ENCODE measurements around the gene DAZAP1. TPM values are rescaled to one million over a fixed set of nuclear protein-coding genes. Genes with fewer than 3 reads are reported as not detected.

DAZAP1 gene
- total RNA-seq, 1 donor from 2014 or later = 107 TPM

- Histone ChIP-seq H3K4me3 (no peak overlapping the region), H3K27me3 (no peaks in the 10 kb centered on the region), H3K79me2 (ENCODE audit: low read depth) (peaks cover 2% of the 10 kb centered on the region), H4K20me1 (ENCODE audit: low read depth) (peaks cover 55% of the 10 kb centered on the region), H3K27ac (no peak overlapping the region), H3K4me1 (no peaks in the 10 kb centered on the region), H3K9ac (no peak overlapping the region), H3K4me2 (no peak overlapping the region), H3K9me3 (ENCODE audit: low read depth) (no peaks in the 10 kb centered on the region), H3K36me3 (no peaks in the 10 kb centered on the region), H3F3A (ENCODE audit: low read depth) (peaks cover 33% of the 10 kb centered on the region), H2AFZ (replicated peaks) (no peak overlapping the region)
- Mint-ChIP-seq H3K27me3 (ENCODE audit: insufficient read depth, low read depth) (peaks cover 5% of the 10 kb centered on the region), H3K4me1 (peaks cover 8% of the 10 kb centered on the region), H3K4me3 (no peak overlapping the region), H3K36me3 (peaks cover 10% of the 10 kb centered on the region), H3K27ac (no peak overlapping the region), H3K9me3 (no peaks in the 10 kb centered on the region)
- no peak for DNase-seq (ENCODE audit: low spot score)
- no peak for TF ChIP-seq EZH2phosphoT487 (IDR thresholded peaks at IDR 0.05)
- no peak for TF ChIP-seq EZH2 (IDR thresholded peaks at IDR 0.05)
- TF ChIP-seq CTCF (IDR thresholded peaks at IDR 0.05) = no peak
Measured at GRCh38 chr19:1433119-1434039, 26.0 kb downstream of the DAZAP1 start.

GRCh38 chr19:1434040-1434366 lies 26.6 kb downstream of the DAZAP1 start:
- H3K27ac Mint-ChIP-seq = no peak overlapping the region
- H3K27me3 Mint-ChIP-seq (ENCODE audit: insufficient read depth, low read depth) = peaks cover 2% of the 10 kb centered on the region
- Histone ChIP-seq H3K27ac (no peak overlapping the region), H3K27me3 (no peaks in the 10 kb centered on the region), H3K36me3 (no peaks in the 10 kb centered on the region), H3K79me2 (ENCODE audit: low read depth) (peaks cover 8% of the 10 kb centered on the region), H3K4me1 (no peaks in the 10 kb centered on the region), H3K9me3 (ENCODE audit: low read depth) (no peaks in the 10 kb centered on the region), H3K4me2 (no peak overlapping the region), H3F3A (ENCODE audit: low read depth) (peaks cover 33% of the 10 kb centered on the region), H3K9ac (no peak overlapping the region), H4K20me1 (ENCODE audit: low read depth) (peaks cover 55% of the 10 kb centered on the region), H2AFZ (replicated peaks) (no peak overlapping the region), H3K4me3 (no peak overlapping the region)
- TF ChIP-seq EZH2 (IDR thresholded peaks at IDR 0.05) (no peak), EZH2phosphoT487 (IDR thresholded peaks at IDR 0.05) (no peak), CTCF (IDR thresholded peaks at IDR 0.05) (no peak)
- peaks cover 8% of the 10 kb centered on the region for H3K4me1 Mint-ChIP-seq
- DNase-seq (ENCODE audit: low spot score) = no peak
- no peak overlapping the region for H3K4me3 Mint-ChIP-seq
- peaks cover 10% of the 10 kb centered on the region for H3K36me3 Mint-ChIP-seq
- no peaks in the 10 kb centered on the region for H3K9me3 Mint-ChIP-seq

- no peak overlapping the region for H3K4me3 Mint-ChIP-seq
- H3K36me3 Mint-ChIP-seq = peaks cover 13% of the 10 kb centered on the region
- H3K4me1 Mint-ChIP-seq = peaks cover 10% of the 10 kb centered on the region
- Histone ChIP-seq H3K4me3 (no peak overlapping the region), H4K20me1 (ENCODE audit: low read depth) (peaks cover 55% of the 10 kb centered on the region), H3K27me3 (no peaks in the 10 kb centered on the region), H3K9me3 (ENCODE audit: low read depth) (no peaks in the 10 kb centered on the region), H3K27ac (no peak overlapping the region), H3K9ac (no peak overlapping the region), H3K79me2 (ENCODE audit: low read depth) (peaks cover 14% of the 10 kb centered on the region), H3K36me3 (no peaks in the 10 kb centered on the region), H3F3A (ENCODE audit: low read depth) (peaks cover 39% of the 10 kb centered on the region), H3K4me2 (no peak overlapping the region), H2AFZ (replicated peaks) (no peak overlapping the region), H3K4me1 (peaks cover 4% of the 10 kb centered on the region)
- DNase-seq (ENCODE audit: low spot score) = no peak
- no peaks in the 10 kb centered on the region for H3K9me3 Mint-ChIP-seq
- H3K27me3 Mint-ChIP-seq (ENCODE audit: insufficient read depth, low read depth) = peaks cover 5% of the 10 kb centered on the region
- no peak overlapping the region for H3K27ac Mint-ChIP-seq
- no peak for TF ChIP-seq EZH2 (IDR thresholded peaks at IDR 0.05)
- TF ChIP-seq EZH2phosphoT487 (IDR thresholded peaks at IDR 0.05) = no peak
- TF ChIP-seq CTCF (IDR thresholded peaks at IDR 0.05) = no peak
Measured at GRCh38 chr19:1434577-1435060, 27.2 kb downstream of the DAZAP1 start.
